Measurements from ENCODE around the gene TTR. TPM values are rescaled to one million over a fixed set of nuclear protein-coding genes. Genes with fewer than 3 reads are reported as not detected.

Gene TTR
- total RNA-seq, 1 donor from 2014 or later: not detected

- peak; percentile 41 for DNase-seq (ENCODE audit: low read depth)
- TF ChIP-seq, protein P1, sequence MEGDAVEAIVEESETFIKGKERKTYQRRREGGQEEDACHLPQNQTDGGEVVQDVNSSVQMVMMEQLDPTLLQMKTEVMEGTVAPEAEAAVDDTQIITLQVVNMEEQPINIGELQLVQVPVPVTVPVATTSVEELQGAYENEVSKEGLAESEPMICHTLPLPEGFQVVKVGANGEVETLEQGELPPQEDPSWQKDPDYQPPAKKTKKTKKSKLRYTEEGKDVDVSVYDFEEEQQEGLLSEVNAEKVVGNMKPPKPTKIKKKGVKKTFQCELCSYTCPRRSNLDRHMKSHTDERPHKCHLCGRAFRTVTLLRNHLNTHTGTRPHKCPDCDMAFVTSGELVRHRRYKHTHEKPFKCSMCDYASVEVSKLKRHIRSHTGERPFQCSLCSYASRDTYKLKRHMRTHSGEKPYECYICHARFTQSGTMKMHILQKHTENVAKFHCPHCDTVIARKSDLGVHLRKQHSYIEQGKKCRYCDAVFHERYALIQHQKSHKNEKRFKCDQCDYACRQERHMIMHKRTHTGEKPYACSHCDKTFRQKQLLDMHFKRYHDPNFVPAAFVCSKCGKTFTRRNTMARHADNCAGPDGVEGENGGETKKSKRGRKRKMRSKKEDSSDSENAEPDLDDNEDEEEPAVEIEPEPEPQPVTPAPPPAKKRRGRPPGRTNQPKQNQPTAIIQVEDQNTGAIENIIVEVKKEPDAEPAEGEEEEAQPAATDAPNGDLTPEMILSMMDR (conservative IDR thresholded peaks at IDR 0.05; ENCODE audit: low read depth, low read length): peak; percentile 80
- no peak overlapping the region for H3K4me3 ChIP-seq (ENCODE audit: low read depth, low read length)
Observed at GRCh38 chr18:31555971-31556747, 35.5 kb upstream of the TTR start.

DNA sequence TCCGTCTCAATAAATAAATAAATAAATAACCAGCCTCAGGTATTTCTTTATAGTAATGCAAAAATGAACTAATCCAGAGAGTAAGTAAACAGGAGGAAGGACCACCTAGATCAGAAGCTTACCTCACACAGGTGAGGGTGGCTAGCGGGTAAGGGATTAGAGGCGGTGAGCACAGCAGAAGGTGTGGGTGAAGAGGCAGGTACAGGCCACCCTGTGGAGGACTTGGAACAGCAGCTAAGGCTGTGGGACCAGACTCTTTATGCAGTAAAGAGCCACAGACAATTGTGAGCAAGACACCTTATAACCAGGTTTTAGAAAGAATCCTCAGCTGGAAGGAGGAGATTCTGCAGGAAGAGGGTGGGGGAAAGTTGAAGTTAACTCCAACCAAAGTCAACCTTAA, 34.2 kb upstream of the TTR start:
- no peak for DNase-seq (ENCODE audit: low read depth)

DNA sequence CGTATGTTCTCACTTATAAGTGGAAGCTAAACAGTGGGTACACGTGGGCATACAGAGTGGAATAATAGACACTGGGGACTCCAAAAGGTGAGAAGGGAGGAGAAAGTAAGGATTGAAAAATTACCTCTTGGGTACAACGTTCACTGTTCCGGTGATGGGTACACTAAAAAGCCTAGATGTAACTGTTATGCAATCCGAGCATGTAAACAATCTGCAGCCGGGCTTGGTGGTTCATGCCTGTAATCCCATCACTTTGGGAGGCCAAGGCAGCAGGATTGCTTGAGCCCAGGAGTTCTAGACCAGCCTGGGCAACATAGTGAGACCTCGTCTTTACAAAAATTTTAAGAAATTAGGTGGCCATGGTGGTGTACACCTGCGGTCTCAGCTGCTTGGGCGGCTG, 33.1 kb upstream of the TTR start:
- no peak overlapping the region for H3K4me3 ChIP-seq (ENCODE audit: low read depth, low read length)
- no peak for DNase-seq (ENCODE audit: low read depth)
- TF ChIP-seq, protein P1 (conservative IDR thresholded peaks at IDR 0.05; ENCODE audit: low read depth, low read length): no peak

More for the DNA sequence above, 34.2 kb upstream of the TTR start:
- TF ChIP-seq, protein P1 (conservative IDR thresholded peaks at IDR 0.05; ENCODE audit: low read depth, low read length): peak; percentile 14
- no peak overlapping the region for H3K4me3 ChIP-seq (ENCODE audit: low read depth, low read length)

- no peak overlapping the region for H3K4me3 ChIP-seq (ENCODE audit: low read depth, low read length)
- TF ChIP-seq, protein P1 (conservative IDR thresholded peaks at IDR 0.05; ENCODE audit: low read depth, low read length): no peak
- DNase-seq (ENCODE audit: low read depth): no peak
Observed at GRCh38 chr18:31562726-31563125, 29.0 kb upstream of the TTR start.

GRCh38 chr18:31563778-31564177, 27.9 kb upstream of the TTR start:
- H3K4me3 ChIP-seq (ENCODE audit: low read depth, low read length): no peak overlapping the region
- TF ChIP-seq, protein P1 (conservative IDR thresholded peaks at IDR 0.05; ENCODE audit: low read depth, low read length): peak; percentile 24
- no peak for DNase-seq (ENCODE audit: low read depth)

- TF ChIP-seq, protein P1 (conservative IDR thresholded peaks at IDR 0.05; ENCODE audit: low read depth, low read length): no peak
- H3K4me3 ChIP-seq (ENCODE audit: low read depth, low read length): no peak overlapping the region
- DNase-seq (ENCODE audit: low read depth): no peak
Observed at GRCh38 chr18:31565345-31565744, 26.3 kb upstream of the TTR start.

Data from epithelial cell of proximal tubule (primary cell).